Inflammatory macrophage treated with lipopolysaccharide for 1 hour (primary cell): ENCODE data around the gene SDHA.

Experiments used
- DNase-seq, 2 donors: peaks; one replicate each; pipeline ENCODE4 v3.0.0-alpha.2; 2020 to 2022

SDHA gene

DNA sequence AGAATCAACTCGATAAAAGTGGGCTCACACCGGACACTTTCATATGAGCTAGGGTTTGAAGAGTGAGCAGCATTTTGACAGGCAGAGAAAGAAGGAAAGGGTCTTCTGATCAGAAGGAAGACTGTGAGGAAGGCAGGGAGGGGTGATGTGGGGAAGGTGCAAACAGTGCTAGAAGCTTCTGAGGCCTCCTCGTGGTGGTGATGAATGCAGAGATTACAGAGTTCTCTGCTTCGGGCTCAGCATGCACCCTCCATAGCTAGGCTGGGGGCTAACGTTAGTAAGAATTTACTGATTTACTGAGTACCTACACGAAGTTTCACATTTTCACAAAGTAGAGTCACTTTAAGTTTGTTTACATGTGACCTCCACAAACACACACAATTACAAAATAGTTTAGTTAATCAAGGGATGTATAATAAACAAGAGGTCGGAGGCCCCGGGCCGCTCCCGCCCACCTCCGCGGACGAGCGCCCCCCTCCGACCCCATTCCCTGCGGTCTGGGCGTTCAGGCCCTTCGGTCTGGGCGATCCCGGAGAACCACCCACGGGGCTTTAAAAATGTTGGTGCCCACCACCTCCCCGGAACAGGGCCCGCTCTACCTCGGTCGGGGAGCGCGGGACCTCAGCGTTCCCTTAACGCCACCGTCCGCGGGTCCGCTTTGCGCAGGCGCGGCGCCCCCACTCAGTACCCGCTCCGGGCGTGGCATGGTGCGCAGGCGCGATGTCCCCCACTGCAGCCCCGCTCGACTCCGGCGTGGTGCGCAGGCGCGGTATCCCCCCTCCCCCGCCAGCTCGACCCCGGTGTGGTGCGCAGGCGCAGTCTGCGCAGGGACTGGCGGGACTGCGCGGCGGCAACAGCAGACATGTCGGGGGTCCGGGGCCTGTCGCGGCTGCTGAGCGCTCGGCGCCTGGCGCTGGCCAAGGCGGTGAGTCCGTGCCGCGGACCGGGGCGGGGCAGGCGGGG is at the start of gene SDHA, which contains the start of gene CCDC127:
Gene SDHA, plus strand, starts transcription at position 827 of the 963 bp plus-strand sequence. Its CDS starts 36 bp downstream, at position 863.
Gene CCDC127, minus strand, starts transcription at position 660 of the 963 bp plus-strand sequence. CDS start 1,304 bp downstream, outside the sequence.
- peak; percentile 87 to 98 for DNase-seq

GRCh38 chr5:169071-169727 is 48.9 kb upstream of the SDHA start:
- peak; percentile 51 to 60 for DNase-seq

DNA sequence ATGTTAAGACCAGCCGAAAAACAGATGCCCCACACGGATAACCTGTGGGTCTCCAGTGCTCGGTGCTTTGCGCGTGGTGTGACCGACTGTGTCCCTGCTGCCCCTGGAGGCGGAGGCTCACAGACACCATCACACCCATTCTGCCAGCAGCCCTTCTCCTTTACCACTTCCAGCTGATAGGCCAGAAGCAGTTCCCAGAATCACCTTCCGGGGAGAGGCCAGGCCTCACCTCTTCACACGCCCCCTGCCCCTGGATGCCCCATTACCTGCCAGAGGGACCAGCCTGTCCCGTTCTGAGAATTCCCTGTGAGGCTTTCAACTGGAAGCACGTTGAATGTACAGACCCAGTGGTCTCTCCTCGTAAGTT is 48.4 kb upstream of the SDHA start:
- no peak for DNase-seq

- DNase-seq, result no peak
These were observed 46.9 kb upstream of the SDHA start for GRCh38 chr5:170971-171800.

DNA sequence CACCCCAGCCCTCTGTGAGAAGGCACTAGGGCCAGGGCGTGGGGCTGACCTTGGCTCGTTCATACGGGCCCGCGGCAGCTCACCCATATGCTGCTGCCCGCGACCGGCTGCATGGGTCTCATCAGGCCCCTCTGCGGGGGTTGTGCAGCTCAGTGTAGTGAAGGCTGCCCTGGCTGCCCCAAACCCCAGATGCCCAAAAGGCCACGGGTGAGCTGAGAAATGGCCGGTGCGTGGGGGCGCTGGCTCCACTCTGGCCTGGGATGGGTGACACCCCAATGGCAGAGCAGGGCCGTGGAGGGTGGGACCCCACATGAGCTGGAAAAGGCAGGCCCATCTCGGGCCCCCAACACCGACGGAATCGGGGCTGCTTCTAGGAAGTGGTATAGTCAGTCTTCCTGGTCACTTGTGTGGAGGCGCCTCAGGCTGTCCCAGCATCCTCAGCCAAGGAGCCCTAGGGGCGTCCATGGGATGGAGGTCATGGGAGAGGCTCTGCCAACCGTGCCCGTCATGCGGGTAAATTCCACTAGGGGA is 46.3 kb upstream of the SDHA start:
- no peak for DNase-seq

- no peak for DNase-seq
These were observed 45.7 kb upstream of the SDHA start for GRCh38 chr5:172421-172820.

DNA sequence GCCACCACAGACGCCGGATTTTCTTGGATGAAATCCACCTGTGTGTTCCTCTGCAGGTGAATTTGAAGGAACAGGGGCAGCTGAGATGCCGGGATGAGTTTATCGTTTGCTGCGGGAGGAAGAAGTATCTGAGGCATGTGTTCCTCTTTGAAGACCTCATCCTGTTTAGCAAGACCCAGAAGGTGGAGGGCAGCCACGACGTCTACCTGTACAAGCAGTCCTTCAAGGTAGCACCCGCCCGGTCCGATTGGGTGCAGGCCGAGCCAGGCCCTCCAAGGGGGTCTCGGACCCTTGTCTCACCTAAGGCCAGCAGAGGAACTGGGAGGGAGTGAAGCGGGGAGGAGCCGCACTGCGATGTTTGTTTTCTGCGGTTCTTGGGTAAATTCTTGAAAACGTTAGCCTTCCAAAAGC is 45.3 kb upstream of the SDHA start:
- no peak for DNase-seq

DNA sequence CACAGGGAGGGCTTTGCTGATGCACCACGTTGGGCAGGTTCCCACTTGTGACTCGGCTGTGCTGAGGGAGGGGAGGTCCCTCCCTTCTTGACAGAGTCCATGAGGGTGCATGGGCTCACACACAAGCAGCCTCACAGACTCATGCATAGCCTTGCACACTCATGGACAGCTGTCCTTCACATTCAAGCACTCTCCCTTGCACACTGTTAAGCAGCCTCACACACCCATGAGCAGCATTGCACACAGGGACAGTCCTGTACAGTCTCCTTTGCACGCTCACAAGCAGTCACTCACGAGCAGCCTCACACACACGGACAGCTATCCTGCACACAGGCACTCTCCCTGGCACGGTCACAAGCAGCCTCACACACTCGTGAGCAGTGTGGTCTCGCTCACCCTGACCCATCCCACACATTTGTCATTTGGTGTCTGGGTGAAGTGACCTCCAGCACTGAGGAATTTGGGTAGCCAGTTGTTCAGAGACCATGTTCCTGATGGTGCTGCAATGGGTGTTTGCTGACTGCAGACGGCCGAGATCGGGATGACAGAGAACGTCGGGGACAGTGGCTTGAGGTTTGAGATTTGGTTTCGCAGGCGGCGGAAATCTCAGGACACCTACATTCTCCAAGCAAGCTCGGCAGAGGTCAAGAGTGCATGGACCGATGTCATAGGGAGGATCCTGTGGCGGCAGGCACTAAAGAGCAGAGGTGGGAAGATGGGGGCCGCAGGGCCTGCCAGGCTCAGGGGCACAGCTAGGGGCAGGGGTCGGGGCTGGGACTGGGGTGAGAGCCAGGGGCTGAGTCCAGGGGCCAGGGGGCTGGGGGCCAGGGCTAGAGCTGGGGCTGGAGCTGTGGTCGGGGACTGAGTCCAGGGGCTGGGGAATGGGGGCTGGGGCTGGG is 44.5 kb upstream of the SDHA start:
- no peak for DNase-seq

DNA sequence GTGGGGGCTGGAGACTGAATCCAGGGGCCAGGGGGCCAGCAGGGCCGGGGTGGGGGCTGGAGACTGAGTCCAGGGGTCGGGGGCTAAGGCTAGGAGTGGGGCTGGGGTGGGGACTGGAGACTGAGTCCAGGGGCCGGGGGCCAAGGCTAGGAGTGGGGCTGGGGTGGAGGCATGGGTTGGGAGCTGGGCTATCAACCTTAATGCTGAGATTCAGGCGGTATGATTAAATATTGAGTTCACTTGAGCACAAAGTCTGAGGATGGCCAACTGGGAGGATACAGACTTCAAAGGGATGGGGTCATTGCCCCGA is 43.9 kb upstream of the SDHA start:
- DNase-seq, result no peak

DNA sequence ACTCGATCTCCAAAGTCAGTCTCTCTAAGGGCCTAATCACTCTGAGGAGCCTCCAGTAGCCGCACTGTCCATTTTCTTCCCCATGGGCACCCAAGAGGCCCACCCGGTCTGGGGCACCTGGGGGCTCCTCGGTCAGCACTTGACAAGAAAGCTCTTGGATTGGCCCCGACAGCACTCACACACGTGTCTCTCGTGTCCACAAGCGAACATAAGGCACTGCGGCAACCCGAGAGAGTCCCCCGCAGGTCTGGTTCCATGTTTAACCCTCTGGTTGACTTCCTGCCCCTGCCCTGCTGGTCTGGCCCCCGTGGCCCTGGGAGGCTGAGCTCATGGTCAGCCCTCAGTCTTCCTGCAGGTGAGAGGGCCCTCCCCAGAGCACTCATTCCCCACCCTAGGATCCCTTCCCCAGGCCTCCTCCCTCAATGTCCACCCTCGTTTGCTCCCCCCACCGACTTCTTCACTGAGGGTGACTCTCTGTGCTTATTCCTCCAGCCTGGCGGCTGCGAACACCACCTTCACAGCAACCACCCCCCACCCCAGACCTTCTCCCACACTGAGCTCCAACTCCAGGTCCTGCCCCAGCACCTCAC is 43.1 kb upstream of the SDHA start:
- no peak for DNase-seq

- DNase-seq, result no peak
These were observed 41.8 kb upstream of the SDHA start for GRCh38 chr5:176296-176823.

GRCh38 chr5:178110-178509 is 40.0 kb upstream of the SDHA start:
- no peak for DNase-seq

DNA sequence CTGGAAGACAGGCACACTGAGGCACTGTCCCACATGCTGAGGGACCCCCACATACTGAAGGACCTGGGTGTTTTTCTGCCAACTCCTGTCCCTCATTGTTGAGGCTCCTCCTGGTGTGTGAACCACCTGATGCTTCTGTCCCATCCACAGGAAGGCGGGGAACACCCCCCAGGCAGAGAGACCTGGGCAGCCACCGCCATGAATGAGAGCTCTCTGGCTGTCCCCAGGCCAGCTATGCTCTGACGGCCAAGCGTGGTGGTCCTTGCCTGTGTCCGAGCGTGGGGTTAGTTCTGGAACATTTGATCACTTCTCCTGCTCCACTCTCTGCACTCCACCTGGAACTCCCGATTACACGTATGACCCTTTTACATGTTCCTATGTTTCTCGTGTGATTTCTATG is 38.7 kb upstream of the SDHA start:
- no peak for DNase-seq

- no peak for DNase-seq
These were observed 37.7 kb upstream of the SDHA start for GRCh38 chr5:180286-180918.

- DNase-seq, result no peak
These were observed 37.0 kb upstream of the SDHA start for GRCh38 chr5:181160-181559.

DNA sequence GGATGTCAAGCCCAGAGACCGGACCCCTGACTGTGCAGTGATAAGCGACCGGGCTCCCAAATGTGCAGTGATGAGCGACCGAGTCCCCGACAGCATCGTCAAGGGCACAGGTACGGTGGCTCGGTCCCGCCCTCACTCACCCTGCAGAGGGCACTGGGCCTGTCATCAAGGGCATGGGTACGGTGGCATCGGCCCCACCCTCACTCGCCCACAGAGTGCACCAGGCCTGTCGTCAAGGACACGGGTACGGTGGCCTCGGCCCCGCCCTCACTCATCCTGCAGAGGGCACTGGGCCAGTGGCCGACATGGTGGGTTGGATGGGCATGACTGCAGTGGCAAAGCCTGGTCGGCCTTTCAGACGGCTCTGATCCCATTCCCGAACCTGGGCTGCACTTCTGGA is 36.6 kb upstream of the SDHA start:
- no peak for DNase-seq

- DNase-seq, result no peak
These were observed 36.0 kb upstream of the SDHA start for GRCh38 chr5:182126-182525.

GRCh38 chr5:184471-184870 is 33.6 kb upstream of the SDHA start:
- DNase-seq, result no peak

GRCh38 chr5:185095-186070 is 32.7 kb upstream of the SDHA start:
- DNase-seq, result no peak
